HG02798 (cell line): ENCODE data around the gene RECQL.
"Not testable (repeated sequence)": the region's sequence is repeated elsewhere in the genome, so short reads cannot be mapped to it uniquely, and the experiment has no call there.

ENCODE experiments used
- ATAC-seq: cut with Tn5 transposase; IDR thresholded peaks from one replicate; pipeline ENCODE4 v1.9.1; 2021; ENCODE audit warnings: mild to moderate bottlenecking; ENCODE audit not compliant: unreplicated experiment, poor library complexity

RECQL gene

GRCh38 chr12:21507849-21508248, 6.4 kb upstream of the RECQL start:
- ATAC-seq: no peak

- ATAC-seq: no peak
Measured at GRCh38 chr12:21505888-21506287, 4.5 kb upstream of the RECQL start.

GRCh38 chr12:21502872-21503271, 1.4 kb upstream of the RECQL start:
- no peak for ATAC-seq

GRCh38 chr12:21502164-21502496, 695 bp upstream of the RECQL start:
- ATAC-seq: peak; percentile 2

GRCh38 chr12:21500786-21501257, 613 bp downstream of the RECQL start:
- ATAC-seq: no peak

GRCh38 chr12:21499765-21500164, 1.7 kb downstream of the RECQL start:
- ATAC-seq: no peak

GRCh38 chr12:21485998-21486397, 15.4 kb downstream of the RECQL start:
- no peak for ATAC-seq

- ATAC-seq: no peak
Measured at GRCh38 chr12:21483531-21483930, 17.9 kb downstream of the RECQL start.

GRCh38 chr12:21478756-21479455, 22.5 kb downstream of the RECQL start:
- ATAC-seq: no peak

- ATAC-seq: no peak
Measured at GRCh38 chr12:21476949-21477348, 24.5 kb downstream of the RECQL start.

GRCh38 chr12:21475552-21475951, 25.9 kb downstream of the RECQL start:
- ATAC-seq: no peak

- ATAC-seq: no peak
Measured at GRCh38 chr12:21472197-21472823, 29.1 kb downstream of the RECQL start.

- ATAC-seq: no peak
Measured at GRCh38 chr12:21471294-21471693, 30.1 kb downstream of the RECQL start.

GRCh38 chr12:21467334-21467733, 34.1 kb downstream of the RECQL start:
- not testable (repeated sequence) for ATAC-seq

- no peak for ATAC-seq
Measured at GRCh38 chr12:21459474-21459873, 42.0 kb downstream of the RECQL start.

- no peak for ATAC-seq
Measured at GRCh38 chr12:21456291-21456780, 45.1 kb downstream of the RECQL start.

GRCh38 chr12:21453312-21453852, 48.1 kb downstream of the RECQL start:
- peak; percentile 83 for ATAC-seq

GRCh38 chr12:21451529-21451928, 49.9 kb downstream of the RECQL start:
- ATAC-seq: no peak

- no peak for ATAC-seq
Measured at GRCh38 chr12:21444193-21445146, 57.0 kb downstream of the RECQL start.

GRCh38 chr12:21439347-21439746, 62.1 kb downstream of the RECQL start:
- ATAC-seq: no peak

- ATAC-seq: no peak
Measured at GRCh38 chr12:21438643-21439042, 62.8 kb downstream of the RECQL start.
